ENCODE measurements around the gene TWF2.

Gene TWF2

DNA sequence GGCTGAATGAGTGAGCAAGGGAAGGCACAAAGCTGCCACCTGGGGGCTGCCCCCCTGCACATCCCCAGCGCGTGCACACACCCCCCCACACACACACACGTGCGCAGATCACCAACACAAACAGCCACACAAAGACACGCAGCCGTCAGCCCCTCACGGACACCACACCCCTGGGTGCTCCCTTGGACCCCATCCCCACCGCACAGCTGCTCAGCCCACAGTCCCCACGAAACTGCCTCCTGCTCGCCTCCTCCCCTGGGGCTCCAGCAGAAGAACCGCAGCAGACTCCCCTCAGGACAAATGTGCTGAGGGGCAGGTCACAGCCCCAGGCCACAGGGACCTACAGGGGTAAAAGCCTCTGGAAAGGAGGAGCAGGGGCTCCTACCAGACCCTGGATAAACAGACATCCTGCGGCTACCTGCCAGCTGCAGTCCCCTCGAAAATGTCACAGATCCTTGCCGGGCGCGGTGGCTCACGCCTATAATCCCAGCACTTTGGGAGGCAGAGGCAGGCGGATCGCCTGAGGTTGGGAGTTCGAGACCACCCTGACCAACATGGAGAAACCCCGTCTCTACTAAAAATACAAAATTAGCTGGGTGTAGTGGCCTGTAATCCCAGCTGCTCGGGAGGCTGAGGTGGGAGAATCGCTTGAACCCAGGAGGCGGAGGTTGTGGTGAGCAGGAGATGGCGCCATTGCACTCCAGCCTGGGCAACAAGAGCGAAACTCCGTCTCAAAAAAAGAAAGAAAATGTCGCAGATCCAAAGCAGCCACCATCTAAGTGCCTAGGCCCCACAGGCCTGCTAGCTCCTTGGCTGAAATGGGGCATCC, 6.5 kb downstream of the TWF2 start:
- Histone ChIP-seq H3K27ac (replicated peaks) (no peak overlapping the region), H3K4me3 (replicated peaks; ENCODE audit: insufficient read depth, low read length) (no peak overlapping the region), H3K27me3 (ENCODE audit: insufficient read depth, poor library complexity, severe bottlenecking) (no peaks in the 10 kb centered on the region)
- TF ChIP-seq CTCF (IDR thresholded peaks at IDR 0.05; ENCODE audit: insufficient read depth, low read length) (no peak), SPI1 (IDR thresholded peaks at IDR 0.05; ENCODE audit: borderline replicate concordance, low read depth) (no peak), POLR2AphosphoS5 (IDR thresholded peaks at IDR 0.05; ENCODE audit: low read depth) (no peak), GABPA (IDR thresholded peaks at IDR 0.05; ENCODE audit: low read depth) (no peak)
- TF ChIP-seq, protein P1, sequence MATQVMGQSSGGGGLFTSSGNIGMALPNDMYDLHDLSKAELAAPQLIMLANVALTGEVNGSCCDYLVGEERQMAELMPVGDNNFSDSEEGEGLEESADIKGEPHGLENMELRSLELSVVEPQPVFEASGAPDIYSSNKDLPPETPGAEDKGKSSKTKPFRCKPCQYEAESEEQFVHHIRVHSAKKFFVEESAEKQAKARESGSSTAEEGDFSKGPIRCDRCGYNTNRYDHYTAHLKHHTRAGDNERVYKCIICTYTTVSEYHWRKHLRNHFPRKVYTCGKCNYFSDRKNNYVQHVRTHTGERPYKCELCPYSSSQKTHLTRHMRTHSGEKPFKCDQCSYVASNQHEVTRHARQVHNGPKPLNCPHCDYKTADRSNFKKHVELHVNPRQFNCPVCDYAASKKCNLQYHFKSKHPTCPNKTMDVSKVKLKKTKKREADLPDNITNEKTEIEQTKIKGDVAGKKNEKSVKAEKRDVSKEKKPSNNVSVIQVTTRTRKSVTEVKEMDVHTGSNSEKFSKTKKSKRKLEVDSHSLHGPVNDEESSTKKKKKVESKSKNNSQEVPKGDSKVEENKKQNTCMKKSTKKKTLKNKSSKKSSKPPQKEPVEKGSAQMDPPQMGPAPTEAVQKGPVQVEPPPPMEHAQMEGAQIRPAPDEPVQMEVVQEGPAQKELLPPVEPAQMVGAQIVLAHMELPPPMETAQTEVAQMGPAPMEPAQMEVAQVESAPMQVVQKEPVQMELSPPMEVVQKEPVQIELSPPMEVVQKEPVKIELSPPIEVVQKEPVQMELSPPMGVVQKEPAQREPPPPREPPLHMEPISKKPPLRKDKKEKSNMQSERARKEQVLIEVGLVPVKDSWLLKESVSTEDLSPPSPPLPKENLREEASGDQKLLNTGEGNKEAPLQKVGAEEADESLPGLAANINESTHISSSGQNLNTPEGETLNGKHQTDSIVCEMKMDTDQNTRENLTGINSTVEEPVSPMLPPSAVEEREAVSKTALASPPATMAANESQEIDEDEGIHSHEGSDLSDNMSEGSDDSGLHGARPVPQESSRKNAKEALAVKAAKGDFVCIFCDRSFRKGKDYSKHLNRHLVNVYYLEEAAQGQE (IDR thresholded peaks at IDR 0.05; ENCODE audit: insufficient replicate concordance, low read depth): no peak
- DNase-seq (ENCODE audit: low read depth in 1 of 2, low spot score in 1 of 2): no peak

GRCh38 chr3:52231502-52232278, 7.3 kb downstream of the TWF2 start:
- Histone ChIP-seq H3K27me3 (ENCODE audit: insufficient read depth, poor library complexity, severe bottlenecking) (no peaks in the 10 kb centered on the region), H3K27ac (replicated peaks) (no peak overlapping the region), H3K4me3 (replicated peaks; ENCODE audit: insufficient read depth, low read length) (no peak overlapping the region)
- DNase-seq (ENCODE audit: low read depth in 1 of 2, low spot score in 1 of 2): peak in 1 of 2 experiments; percentile 81
- peak; percentile 78 for TF ChIP-seq POLR2AphosphoS5 (IDR thresholded peaks at IDR 0.05; ENCODE audit: low read depth)
- TF ChIP-seq GABPA (IDR thresholded peaks at IDR 0.05; ENCODE audit: low read depth): no peak
- TF ChIP-seq CTCF (IDR thresholded peaks at IDR 0.05; ENCODE audit: insufficient read depth, low read length): peak; percentile 92

DNA sequence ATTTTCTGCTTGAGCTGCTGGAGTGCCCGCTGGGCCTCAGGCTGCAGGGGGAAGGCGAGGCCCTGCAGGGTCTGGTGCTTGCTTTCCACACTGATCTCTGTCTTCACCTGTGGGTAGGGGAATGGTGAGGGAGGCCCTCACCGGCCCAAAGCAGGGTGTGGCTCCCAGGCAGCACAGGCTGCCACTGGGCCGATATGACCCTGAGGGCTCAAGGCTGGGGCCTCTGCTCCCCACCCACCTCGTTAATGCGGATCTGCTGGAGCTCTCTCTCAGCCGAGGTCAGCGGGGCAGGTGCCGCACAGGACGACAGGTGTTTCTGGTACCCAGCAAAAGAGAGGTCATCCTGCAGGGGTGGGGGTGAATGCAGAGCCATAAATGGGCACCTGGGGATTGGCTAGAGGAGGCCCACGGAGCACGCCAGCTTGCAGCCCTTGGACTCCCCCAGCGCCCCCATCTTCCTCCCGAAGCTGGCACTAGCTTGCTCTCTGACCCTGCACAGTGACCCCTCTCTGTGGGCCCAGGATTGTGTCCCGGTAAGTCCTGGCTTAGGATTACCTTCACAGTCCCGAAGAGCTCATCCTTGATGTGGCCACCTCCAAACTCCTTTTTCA, 8.0 kb downstream of the TWF2 start:
- DNase-seq (ENCODE audit: low read depth in 1 of 2, low spot score in 1 of 2): no peak
- no peak overlapping the region for H3K4me3 ChIP-seq (replicated peaks; ENCODE audit: insufficient read depth, low read length)
- no peak overlapping the region for H3K27ac ChIP-seq (replicated peaks)
- TF ChIP-seq SPI1 (IDR thresholded peaks at IDR 0.05; ENCODE audit: borderline replicate concordance, low read depth) (no peak), CTCF (IDR thresholded peaks at IDR 0.05; ENCODE audit: insufficient read depth, low read length) (no peak), POLR2AphosphoS5 (IDR thresholded peaks at IDR 0.05; ENCODE audit: low read depth) (no peak), GABPA (IDR thresholded peaks at IDR 0.05; ENCODE audit: low read depth) (no peak)
- TF ChIP-seq, protein P1 (IDR thresholded peaks at IDR 0.05; ENCODE audit: insufficient replicate concordance, low read depth): no peak
- H3K27me3 ChIP-seq (ENCODE audit: insufficient read depth, poor library complexity, severe bottlenecking): no peaks in the 10 kb centered on the region
